IMR-90 (cell line): Measurements from ENCODE around the gene MAGOH. TPM values are rescaled to one million over a fixed set of nuclear protein-coding genes. Genes with fewer than 3 reads are reported as not detected.

ENCODE experiments used
- ATAC-seq: fragments of 200-7000 bp; cut with Tn5 transposase; 2 replicates; pipeline ENCODE4 v1.9.1; 2020; ENCODE audit warnings: low read depth, mild to moderate bottlenecking, moderate library complexity
- BruUV-seq: library from RNA; stranded (reverse); fragments of 400-500 nt; replicated peaks from 2 replicates; lab custom pipeline; 2021; lab: Mats Ljungman, UMichigan
- CTCF ChIA-PET: fragments of 300-600 bp; formaldehyde crosslinking; extraction: SDS; loops from one replicate; lab custom pipeline; 2021; ENCODE audit warnings: antibody characterized with exemption; lab: Yijun Ruan, JAX
- POLR2A ChIA-PET: fragments of 300-600 bp; sonication (Branson Sonifier 250); formaldehyde crosslinking; loops from one replicate; lab custom pipeline; 2022; ENCODE audit warnings: antibody characterized with exemption; ENCODE audit not compliant: unreplicated experiment; lab: Charles Lee
- DNase-seq: peaks from one replicate; pipeline ENCODE4 v3.0.0; 2013
- H2AFZ ChIP-seq: replicated peaks from 2 replicates; pipeline ENCODE3; 2013; ENCODE audit warnings: low read length, mild to moderate bottlenecking; ENCODE audit not compliant: poor library complexity
- H2AK5ac ChIP-seq: 2 replicates; pipeline ENCODE4 v1.6.1; 2013; ENCODE audit warnings: low read depth, low read length, inconsistent platforms
- H2AK9ac ChIP-seq: replicated peaks from 2 replicates; pipeline ENCODE3; 2013; ENCODE audit warnings: mild to moderate bottlenecking, low read depth, low read length, moderate library complexity; ENCODE audit not compliant: poor library complexity
- H2BK120ac ChIP-seq: 2 replicates; pipeline ENCODE4 v1.6.1; 2013; ENCODE audit warnings: low read depth, low read length, inconsistent platforms
- H2BK15ac ChIP-seq: 3 replicates; pipeline ENCODE4 v1.6.1; 2013; ENCODE audit warnings: low read depth, low read length, inconsistent platforms
- H2BK20ac ChIP-seq: 2 replicates; pipeline ENCODE4 v1.6.1; 2013; ENCODE audit warnings: low read depth, mild to moderate bottlenecking, inconsistent platforms, low read length, moderate library complexity
- H2BK5ac ChIP-seq: 2 replicates; pipeline ENCODE4 v1.6.1; 2013; ENCODE audit warnings: mild to moderate bottlenecking, low read depth, low read length, inconsistent platforms; ENCODE audit not compliant: poor library complexity, severe bottlenecking
- H3K14ac ChIP-seq: replicated peaks from 2 replicates; pipeline ENCODE4 v1.6.1; 2013; ENCODE audit warnings: low read depth, low read length, inconsistent platforms
- H3K18ac ChIP-seq: 2 replicates; pipeline ENCODE4 v1.6.1; 2013; ENCODE audit warnings: low read depth, low read length, control low read depth
- H3K23ac ChIP-seq: 2 replicates; pipeline ENCODE4 v1.6.1; 2013; ENCODE audit warnings: low read depth, low read length, inconsistent platforms
- H3K27ac ChIP-seq: 2 replicates; pipeline ENCODE4 v1.5.1; 2013; ENCODE audit warnings: mild to moderate bottlenecking, control low read depth, low read length; ENCODE audit not compliant: insufficient read depth
- H3K27me3 ChIP-seq: 2 replicates; pipeline ENCODE4 v1.6.1; 2013; ENCODE audit warnings: low read length; ENCODE audit not compliant: control insufficient read depth, insufficient read depth
- H3K36me3 ChIP-seq: 2 replicates; pipeline ENCODE4 v1.6.1; 2013; ENCODE audit warnings: low read length, mixed read lengths; ENCODE audit not compliant: control insufficient read depth, insufficient read depth
- H3K4ac ChIP-seq: 2 replicates; pipeline ENCODE4 v1.6.1; 2013; ENCODE audit warnings: low read depth, low read length, inconsistent platforms
- H3K4me1 ChIP-seq: 2 replicates; pipeline ENCODE4 v1.6.1; 2013; ENCODE audit warnings: low read length, mixed read lengths; ENCODE audit not compliant: control insufficient read depth, insufficient read depth
- H3K4me2 ChIP-seq: 2 replicates; pipeline ENCODE4 v1.6.1; 2013; ENCODE audit warnings: low read depth, mild to moderate bottlenecking, control low read depth, low read length, moderate library complexity
- H3K4me3 ChIP-seq: 2 replicates; pipeline ENCODE4 v1.5.1; 2013; ENCODE audit warnings: low read depth, mild to moderate bottlenecking, control low read depth, low read length, moderate library complexity; ENCODE audit not compliant: insufficient read depth
- H3K56ac ChIP-seq: 2 replicates; pipeline ENCODE4 v1.6.1; 2013; ENCODE audit warnings: low read length, inconsistent platforms; ENCODE audit not compliant: insufficient read depth; ENCODE audit errors: extremely low read depth
- H3K79me1 ChIP-seq, 2 experiments: 2 replicates each; pipeline ENCODE4 v1.6.1; 2013; ENCODE audit warnings: low read length in 2 of 2, inconsistent platforms in 1 of 2, low read depth in 1 of 2
- H3K9ac ChIP-seq: 2 replicates; pipeline ENCODE4 v1.6.1; 2013; ENCODE audit warnings: low read depth, low read length, control low read depth
- H3K9me1 ChIP-seq: 2 replicates; pipeline ENCODE4 v1.6.1; 2013; ENCODE audit warnings: low read length, inconsistent platforms; ENCODE audit not compliant: insufficient read depth
- H3K9me3 ChIP-seq: 2 replicates; pipeline ENCODE4 v1.6.1; 2013; ENCODE audit warnings: low read length; ENCODE audit not compliant: control insufficient read depth, insufficient read depth
- H4K20me1 ChIP-seq: 2 replicates; pipeline ENCODE4 v1.6.1; 2013; ENCODE audit warnings: low read length, inconsistent platforms; ENCODE audit not compliant: insufficient read depth
- H4K5ac ChIP-seq: 2 replicates; pipeline ENCODE4 v1.6.1; 2013; ENCODE audit warnings: mild to moderate bottlenecking, low read depth, low read length, control low read depth
- H4K8ac ChIP-seq, 2 experiments: 2 replicates each; pipeline ENCODE4 v1.6.1; 2013; ENCODE audit warnings: low read depth in 2 of 2, low read length in 2 of 2, control low read depth in 1 of 2, inconsistent platforms in 1 of 2
- H4K91ac ChIP-seq: 2 replicates; pipeline ENCODE4 v1.6.1; 2013; ENCODE audit warnings: low read depth, low read length, inconsistent platforms; ENCODE audit not compliant: insufficient read depth
- BHLHE40 ChIP-seq: fragments of 150-350 bp; IDR thresholded peaks from 2 replicates; pipeline ENCODE4 v1.6.1; 2016; ENCODE audit warnings: mild to moderate bottlenecking, low read depth, low read length
- CEBPB ChIP-seq: IDR thresholded peaks from 2 replicates; pipeline ENCODE4 v1.6.1; 2012; ENCODE audit warnings: low read depth, low read length, improper control_type of control experiment
- CHD1 ChIP-seq: IDR thresholded peaks from 2 replicates; pipeline ENCODE4 v1.6.1; 2012; ENCODE audit warnings: low read depth, low read length, improper control_type of control experiment
- CTCF ChIP-seq: conservative IDR thresholded peaks from 2 replicates; pipeline ENCODE4 v1.5.1; 2012; ENCODE audit warnings: mild to moderate bottlenecking, low read depth, low read length, improper control_type of control experiment
- ELK1 ChIP-seq: fragments of 150-350 bp; IDR thresholded peaks from 2 replicates; pipeline ENCODE4 v1.6.1; 2016; ENCODE audit warnings: low read depth, mild to moderate bottlenecking, low read length, moderate library complexity, borderline replicate concordance
- FOS ChIP-seq: fragments of 150-350 bp; IDR thresholded peaks from 2 replicates; pipeline ENCODE4 v1.6.1; 2016; ENCODE audit warnings: low read depth, low read length
- MAFK ChIP-seq: IDR thresholded peaks from 2 replicates; pipeline ENCODE4 v1.6.1; 2012; ENCODE audit warnings: low read depth, low read length, improper control_type of control experiment
- MXI1 ChIP-seq: IDR thresholded peaks from 2 replicates; pipeline ENCODE4 v1.6.1; 2012; ENCODE audit warnings: low read depth, mild to moderate bottlenecking, low read length, moderate library complexity, borderline replicate concordance
- NFE2L2 ChIP-seq: fragments of 150-350 bp; IDR thresholded peaks from 2 replicates; pipeline ENCODE4 v1.6.1; 2016; ENCODE audit warnings: low read depth, mild to moderate bottlenecking, low read length
- POLR2A ChIP-seq: IDR thresholded peaks from 2 replicates; pipeline ENCODE4 v1.6.1; 2012; ENCODE audit warnings: mild to moderate bottlenecking, low read depth, low read length
- RAD21 ChIP-seq: IDR thresholded peaks from 2 replicates; pipeline ENCODE4 v1.6.1; 2012; ENCODE audit warnings: low read length, improper control_type of control experiment
- RFX5 ChIP-seq: IDR thresholded peaks from 2 replicates; pipeline ENCODE4 v1.8.0; 2012; ENCODE audit warnings: low read depth, mild to moderate bottlenecking, low read length, moderate library complexity
- SMC3 ChIP-seq: fragments of 150-350 bp; IDR thresholded peaks from 2 replicates; pipeline ENCODE4 v1.6.1; 2016; ENCODE audit warnings: low read depth, mild to moderate bottlenecking, antibody characterized with exemption, low read length, moderate library complexity
- USF2 ChIP-seq: fragments of 150-350 bp; IDR thresholded peaks from 2 replicates; pipeline ENCODE4 v1.6.1; 2017; ENCODE audit warnings: mild to moderate bottlenecking, antibody characterized with exemption, low read length, low read depth
- WGBS, 2 experiments: methylation state at CpG; one replicate each; pipeline versions ENCODE4 v1.1.5 to v1.1.7; 2013; ENCODE audit warnings: missing lambda C conversion rate in 2 of 2; ENCODE audit not compliant: insufficient read length in 1 of 2; ENCODE audit errors: extremely low coverage in 2 of 2; 5-methylcytosine and 5-hydroxymethylcytosine counted together
- dilution Hi-C: fragments of 300-500 bp; cut with HindIII; formaldehyde crosslinking; loops from one replicate; pipeline ENCODE4 v1.14.3; 2018; ENCODE audit warnings: low sequenced_read_pairs; ENCODE audit not compliant: unreplicated experiment
- in situ Hi-C: fragments of 300-500 bp; cut with MboI; formaldehyde crosslinking; loops from 3 replicates; pipeline ENCODE4 v1.14.3; 2019; ENCODE audit warnings: low sequenced_read_pairs, inconsistent platforms, mixed read lengths
- intact Hi-C: fragments of 100-400 bp; cut with micrococcal nuclease; formaldehyde crosslinking; loops from 2 replicates; pipeline ENCODE4 v1.10.0; 2022
- polyA plus RNA-seq, 3 experiments: library from polyadenylated mRNA; depleted of rRNA; stranded (reverse); fragments of >200 nt; gene quantifications; 2 replicates each; pipeline ENCODE4 v1.2.3, GENCODE V29; 2012; ENCODE audit warnings: low replicate concordance in 1 of 3
- total RNA-seq: library from RNA; depleted of rRNA; stranded (reverse); fragments of >200 nt; gene quantifications from 2 replicates; pipeline ENCODE4 v1.2.3, GENCODE V29; 2012

Gene MAGOH
- total and polyA plus RNA-seq, 2 of the 4 experiments (the other 2 are of a cell fraction), result 3.8 to 26.3 TPM

- ChIA-PET POLR2A (no interaction called here), CTCF (no interaction called here)
- Histone ChIP-seq H2BK120ac (peak overlapping the region; percentile 47), H4K5ac (peak overlapping the region; percentile 59), H2BK20ac (no peak overlapping the region), H2AFZ (peak overlapping the region; percentile 83), H3K14ac (peak overlapping the region; percentile 93), H3K9ac (peak overlapping the region; percentile 90), H3K4me3 (peak overlapping the region; percentile 68), H3K4me2 (peak overlapping the region; percentile 90), H3K9me3 (no peaks in the 10 kb centered on the region), H3K27me3 (no peaks in the 10 kb centered on the region), H4K91ac (peak overlapping the region; percentile 67), H3K4me1 (peaks cover 13% of the 10 kb centered on the region), H2AK5ac (peak overlapping the region; percentile 77), H2BK5ac (peak overlapping the region; percentile 67), H3K56ac (peak overlapping the region; percentile 83), H3K79me1 (peaks cover 28 to 33% of the 10 kb centered on the region in 2 experiments), H3K9me1 (peaks cover 16% of the 10 kb centered on the region), H4K20me1 (no peaks in the 10 kb centered on the region), H3K18ac (peak overlapping the region; percentile 39; the same call in 1 of the 2 replicates), H3K23ac (peak overlapping the region; percentile 95), H3K4ac (peak overlapping the region; percentile 85), H2AK9ac (peak overlapping the region; percentile 59), H3K36me3 (peaks cover 15% of the 10 kb centered on the region), H4K8ac (peak overlapping the region; percentile 68 to 86), H2BK15ac (peak overlapping the region; percentile 33; the same call in 1 of the 3 replicates), H3K27ac (peak overlapping the region; percentile 83)
- WGBS, 2 experiments, result 53% methylated on average over 10 of the region's 13 CpGs; no CpG with 5 or more reads in 1 of the 2 experiments
- no TSS peak for BruUV-seq
- ATAC-seq (peak; percentile 7), DNase-seq (no peak)
- in situ Hi-C loops, result no loop called here
- dilution Hi-C loops, result no loop called here
- intact Hi-C loops, result loop anchor here (5.0 kb wide), 2 partner anchors 135 to 370 kb away; partner anchors contain the start of gene PODN
- TF ChIP-seq MAFK (no peak; the same call in 1 of the 2 replicates), SMC3 (no peak), POLR2A (no peak), CTCF (no peak), MXI1 (no peak), CHD1 (no peak), RFX5 (no peak), ELK1 (no peak), BHLHE40 (no peak), NFE2L2 (no peak), USF2 (no peak), CEBPB (no peak), RAD21 (no peak), FOS (no peak)
Observed at GRCh38 chr1:53197291-53198200, 40.8 kb downstream of the MAGOH start.
